ENCODE measurements around the gene FAM78A.

DNA sequence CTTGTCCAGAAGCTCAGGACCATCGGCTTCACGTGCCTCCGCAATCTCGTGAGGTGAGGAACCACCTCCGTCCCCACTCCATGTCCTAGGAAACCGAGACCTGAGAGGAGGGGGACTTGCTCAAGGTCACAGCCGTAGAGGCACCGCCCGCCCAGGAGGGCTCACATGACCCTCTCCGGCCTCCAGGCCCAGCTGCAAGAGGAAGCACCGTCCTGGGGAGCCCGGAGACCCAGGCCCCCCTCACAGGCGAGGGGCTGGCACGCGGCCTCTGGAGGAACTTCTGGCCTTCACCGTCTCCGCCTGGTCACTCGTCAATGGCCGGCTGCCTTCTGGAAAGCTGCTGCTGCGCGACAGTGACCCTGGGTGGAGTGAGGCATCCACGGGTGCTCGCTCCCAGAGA lies 24.2 kb downstream of the FAM78A start:
- TF ChIP-seq, protein P1, sequence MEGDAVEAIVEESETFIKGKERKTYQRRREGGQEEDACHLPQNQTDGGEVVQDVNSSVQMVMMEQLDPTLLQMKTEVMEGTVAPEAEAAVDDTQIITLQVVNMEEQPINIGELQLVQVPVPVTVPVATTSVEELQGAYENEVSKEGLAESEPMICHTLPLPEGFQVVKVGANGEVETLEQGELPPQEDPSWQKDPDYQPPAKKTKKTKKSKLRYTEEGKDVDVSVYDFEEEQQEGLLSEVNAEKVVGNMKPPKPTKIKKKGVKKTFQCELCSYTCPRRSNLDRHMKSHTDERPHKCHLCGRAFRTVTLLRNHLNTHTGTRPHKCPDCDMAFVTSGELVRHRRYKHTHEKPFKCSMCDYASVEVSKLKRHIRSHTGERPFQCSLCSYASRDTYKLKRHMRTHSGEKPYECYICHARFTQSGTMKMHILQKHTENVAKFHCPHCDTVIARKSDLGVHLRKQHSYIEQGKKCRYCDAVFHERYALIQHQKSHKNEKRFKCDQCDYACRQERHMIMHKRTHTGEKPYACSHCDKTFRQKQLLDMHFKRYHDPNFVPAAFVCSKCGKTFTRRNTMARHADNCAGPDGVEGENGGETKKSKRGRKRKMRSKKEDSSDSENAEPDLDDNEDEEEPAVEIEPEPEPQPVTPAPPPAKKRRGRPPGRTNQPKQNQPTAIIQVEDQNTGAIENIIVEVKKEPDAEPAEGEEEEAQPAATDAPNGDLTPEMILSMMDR (IDR thresholded peaks at IDR 0.05; ENCODE audit: insufficient read depth, low read length, poor library complexity, severe bottlenecking), result no peak
- TF ChIP-seq EZH2phosphoT487 (conservative IDR thresholded peaks at IDR 0.05; ENCODE audit: low read length), result no peak
